K562 (cell line): ENCODE data around the gene DENND6B. TPM values are rescaled to one million over a fixed set of nuclear protein-coding genes. Genes with fewer than 3 reads are reported as not detected.

ENCODE experiments used
- ATAC-seq: fragments of 200-7000 bp; cut with Tn5 transposase; 3 replicates; pipeline ENCODE4 v1.9.1; 2020; ENCODE audit warnings: moderate library complexity
- BruUV-seq: library from RNA; stranded (reverse); fragments of 400-500 nt; replicated peaks from 2 replicates; lab custom pipeline; 2021; lab: Mats Ljungman, UMichigan
- CTCF ChIA-PET: fragments of 300-600 bp; formaldehyde crosslinking; extraction: SDS; loops from one replicate; lab custom pipeline; 2021; ENCODE audit warnings: low intra/inter-chr PET ratio; lab: Yijun Ruan, JAX
- POLR2A ChIA-PET: fragments of 300-600, 350-650 bp; sonication (Branson Sonifier 250); formaldehyde crosslinking; extraction: SDS; loops from one replicate; lab custom pipeline; 2021; ENCODE audit warnings: antibody characterized with exemption, inconsistent platforms; lab: Yijun Ruan, JAX
- DNase-seq, 4 experiments: peaks; one replicate each; pipeline versions ENCODE4 v3.0.0 to v3.0.0-alpha.2; 2011 to 2018; ENCODE audit warnings: low spot score in 3 of 4, mixed read lengths in 3 of 4; ENCODE audit errors: extremely low read depth in 1 of 4
- FAIRE-seq: peaks from 2 replicates; lab custom pipeline; 2011; peaks lifted over from hg19 to GRCh38; lab: Jason Lieb, UNC
- H2AFZ ChIP-seq: 2 replicates; pipeline ENCODE4 v1.6.0; 2011; ENCODE audit warnings: low read depth, low read length, control low read depth, inconsistent platforms
- H3K27ac ChIP-seq: fragments of 200-600 bp; 3 replicates; pipeline ENCODE4 v1.8.0; 2011; ENCODE audit warnings: low read depth, mild to moderate bottlenecking, control low read depth, inconsistent platforms, low read length, moderate library complexity, mixed read lengths; ENCODE audit errors: extremely low read depth
- H3K27me3 ChIP-seq, 2 experiments: fragments of 300-600 bp in 1 of 2; 2 replicates in 1 of 2; 3 replicates in 1 of 2; pipeline versions ENCODE4 v1.6.0 to v1.8.0; 2011; ENCODE audit warnings: inconsistent platforms in 2 of 2, low read length in 2 of 2, mild to moderate bottlenecking in 1 of 2, mixed read lengths in 1 of 2, moderate library complexity in 1 of 2; ENCODE audit not compliant: control insufficient read depth in 2 of 2, insufficient read depth in 2 of 2
- H3K36me3 ChIP-seq: fragments of 300-600 bp; 3 replicates; pipeline ENCODE4 v1.8.0; 2011; ENCODE audit warnings: mild to moderate bottlenecking, low read length, inconsistent platforms; ENCODE audit not compliant: control insufficient read depth, insufficient read depth
- H3K4me1 ChIP-seq, 2 experiments: fragments of 200-600 bp in 1 of 2; replicated peaks in 1 of 2; 2 replicates in 1 of 2; 3 replicates in 1 of 2; pipeline versions ENCODE4 v1.5.1 to v1.8.0; 2011; ENCODE audit warnings: inconsistent platforms in 2 of 2, low read length in 2 of 2, mild to moderate bottlenecking in 1 of 2, mixed read lengths in 1 of 2, moderate library complexity in 1 of 2; ENCODE audit not compliant: control insufficient read depth in 2 of 2, insufficient read depth in 2 of 2
- H3K4me2 ChIP-seq: 2 replicates; pipeline ENCODE4 v1.6.1; 2011; ENCODE audit warnings: low read length, control low read depth, inconsistent platforms, mixed read lengths; ENCODE audit not compliant: insufficient read depth
- H3K4me3 ChIP-seq: fragments of 200-600 bp; sonication (generic), shearing (Covaris generic); 2 replicates; pipeline ENCODE4 v1.5.1; 2016; ENCODE audit warnings: control low read depth, inconsistent platforms
- H3K79me2 ChIP-seq: fragments of 200-600 bp; 3 replicates; pipeline ENCODE4 v1.8.0; 2011; ENCODE audit warnings: low read length, inconsistent platforms; ENCODE audit not compliant: control insufficient read depth, insufficient read depth
- H3K9ac ChIP-seq, 2 experiments: 2 replicates each; pipeline versions ENCODE4 v1.6.0 to v1.6.1; 2011; ENCODE audit warnings: low read depth in 2 of 2, low read length in 2 of 2, control low read depth in 1 of 2, inconsistent platforms in 1 of 2, mild to moderate bottlenecking in 1 of 2, mixed read lengths in 1 of 2; ENCODE audit not compliant: insufficient read depth in 1 of 2
- H3K9me1 ChIP-seq: one replicate; pipeline ENCODE4 v1.6.0; 2011; ENCODE audit warnings: inconsistent platforms, mild to moderate bottlenecking, low read length, moderate library complexity; ENCODE audit not compliant: control insufficient read depth, insufficient read depth
- H3K9me3 ChIP-seq: replicated peaks from 2 replicates; pipeline ENCODE4 v1.5.1; 2011; ENCODE audit warnings: low read depth, low read length, inconsistent platforms; ENCODE audit not compliant: control insufficient read depth, insufficient read depth
- H4K20me1 ChIP-seq: replicated peaks from 2 replicates; pipeline ENCODE4 v1.6.1; 2011; ENCODE audit warnings: low read length, inconsistent platforms, mixed read lengths; ENCODE audit not compliant: control insufficient read depth, insufficient read depth
- DMBX1 ChIP-seq: fragments of 250-450 bp; sonication (Bioruptor Pico); IDR thresholded peaks from 2 replicates; pipeline ENCODE4 v1.8.0; 2022; ENCODE audit warnings: inconsistent platforms, mild to moderate bottlenecking, moderate library complexity, borderline replicate concordance
- ELF2 ChIP-seq: fragments of 250-450 bp; sonication (Bioruptor Pico); IDR thresholded peaks from 2 replicates; pipeline ENCODE4 v1.5.0; 2021; ENCODE audit warnings: mild to moderate bottlenecking
- ERF ChIP-seq: fragments of 450-650 bp; formaldehyde crosslinking; IDR thresholded peaks from 2 replicates; pipeline ENCODE4 v1.4.0; 2020; ENCODE audit warnings: mild to moderate bottlenecking, mixed read lengths
- HDGF ChIP-seq: fragments of 450-650 bp; IDR thresholded peaks from 2 replicates; pipeline ENCODE4 v1.6.1; 2016
- L3MBTL2 ChIP-seq: fragments of 450-650 bp; IDR thresholded peaks from 2 replicates; pipeline ENCODE4 v1.6.1; 2016; ENCODE audit warnings: mild to moderate bottlenecking, moderate library complexity
- NRF1 ChIP-seq, 2 experiments: fragments of 450-650 bp; IDR thresholded peaks in 1 of 2; conservative IDR thresholded peaks in 1 of 2; 2 replicates each; pipeline ENCODE4 v1.6.1; 2014; ENCODE audit warnings: mild to moderate bottlenecking in 2 of 2
- RB1 ChIP-seq: fragments of 450-650 bp; IDR thresholded peaks from 2 replicates; pipeline ENCODE4 v1.6.1; 2017; ENCODE audit warnings: low read depth, mild to moderate bottlenecking
- RBFOX2 ChIP-seq: fragments of 200-400 bp; formaldehyde crosslinking; IDR thresholded peaks from 2 replicates; pipeline ENCODE4 v1.6.1; 2017; ENCODE audit warnings: low read depth, mild to moderate bottlenecking, low read length, moderate library complexity
- RFX7 ChIP-seq: fragments of 250-450 bp; sonication (Bioruptor Pico); IDR thresholded peaks from 2 replicates; pipeline ENCODE4 v1.5.1; 2021; ENCODE audit warnings: mild to moderate bottlenecking
- SUPT5H ChIP-seq: fragments of 450-650 bp; IDR thresholded peaks from 2 replicates; pipeline ENCODE4 v1.6.1; 2016
- TFE3 ChIP-seq: fragments of 450-650 bp; formaldehyde crosslinking; IDR thresholded peaks from 2 replicates; pipeline ENCODE4 v1.4.0; 2020; ENCODE audit warnings: mild to moderate bottlenecking, mixed read lengths
- U2AF2 ChIP-seq: fragments of 200-400 bp; formaldehyde crosslinking; optimal IDR thresholded peaks from 2 replicates; pipeline ENCODE3; 2017; ENCODE audit warnings: low read depth, mild to moderate bottlenecking, low read length
- WGBS: fragments of 100-300 bp; shearing (Covaris generic); methylation state at CpG from one replicate; pipeline ENCODE4 v1.1.6; 2016; ENCODE audit warnings: low coverage, mixed read lengths; ENCODE audit not compliant: insufficient coverage; ENCODE audit errors: missing lambda C conversion rate; 5-methylcytosine and 5-hydroxymethylcytosine counted together
- in situ Hi-C: fragments of 300-500 bp; cut with MboI; formaldehyde crosslinking; loops from 4 replicates; pipeline ENCODE4 v1.15.0; 2018; ENCODE audit warnings: inconsistent platforms, mixed read lengths
- intact Hi-C: fragments of 100-400 bp; cut with micrococcal nuclease; formaldehyde crosslinking; loops from 2 replicates; pipeline ENCODE4 v1.14.2; 2022
- polyA plus RNA-seq, 8 experiments: library from polyadenylated mRNA; depleted of rRNA in 4 of 8; stranded (reverse) in 5 of 8; unstranded in 3 of 8; fragments of >200 nt; fragmentation: Nextera tagmentation in 2 of 8; fragmentation: Illumina TruSeq in 1 of 8; extraction: Ambion mirVana in 2 of 8; extraction: Trizol in 1 of 8; gene quantifications; 2 replicates each; pipeline versions ENCODE4 v1.2.1 to v1.2.3, GENCODE V29; 2011 to 2014; ENCODE audit warnings: inconsistent platforms in 1 of 8, missing spikeins in 1 of 8
- total RNA-seq, 7 experiments: library from RNA; depleted of rRNA in 6 of 7; stranded (reverse); fragments of >200 nt in 6 of 7; fragmentation: Illumina TruSeq in 2 of 7; extraction: Trizol in 2 of 7; gene quantifications; 2 replicates each; pipeline versions ENCODE4 v1.2.1 to v1.2.3, GENCODE V29; 2011 to 2021; ENCODE audit warnings: low replicate concordance in 1 of 7

Gene DENND6B
- total and polyA plus RNA-seq, 9 of the 15 experiments (the other 6 are each of a cell fraction or from before 2014, with no cell fraction given): 0.07 to 3.7 (median 1.5) TPM

DNA sequence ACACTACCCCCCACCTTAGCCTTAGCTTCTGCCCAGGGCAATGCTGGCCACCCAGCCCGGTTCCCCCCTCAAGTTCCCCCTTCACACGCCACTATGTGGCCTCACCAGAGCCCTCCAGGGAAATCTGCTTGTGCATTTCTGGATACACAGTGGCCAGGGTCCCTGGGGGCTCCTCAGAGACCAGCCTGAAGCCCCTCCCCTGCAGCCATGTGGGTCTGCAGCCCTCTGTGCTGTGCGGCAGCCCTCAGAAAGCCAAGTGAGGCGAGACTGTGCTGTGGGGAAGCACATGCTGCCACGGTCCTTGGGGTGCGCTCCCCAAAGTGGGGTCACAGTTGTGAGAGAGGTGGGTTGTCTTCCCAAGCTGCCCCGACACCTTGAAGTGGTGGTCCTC, 17.2 kb downstream of the DENND6B start:
- Histone ChIP-seq H3K4me1 (peaks cover 27 to 86% of the 10 kb centered on the region in 2 experiments), H3K9me1 (no peaks in the 10 kb centered on the region), H3K36me3 (no peaks in the 10 kb centered on the region), H4K20me1 (no peaks in the 10 kb centered on the region), H3K27ac (no peak overlapping the region), H3K4me2 (no peak overlapping the region)
- no TSS peak for BruUV-seq
- in situ Hi-C loops (no loop called here), intact Hi-C loops (no loop called here)
- POLR2A ChIA-PET: interaction anchor here (1.3 kb wide), 1 partner anchor 10 kb away, joined by 3 read pairs; no protein-coding TSS in a partner anchor
- ATAC-seq: no peak
- 91% methylated on average over 5 of the region's 7 CpGs for WGBS
- TF ChIP-seq RBFOX2 (0 out of 2 replicates have a peak, but pooled peaks have one; percentile 2), RB1 (no peak), RFX7 (CRISPR knock-in tag) (no peak), L3MBTL2 (no peak)
- TF ChIP-seq, all 486 proteins: peak for 1
- peaks cover 25% of the 10 kb centered on the region for H3K79me2 ChIP-seq
- FAIRE-seq (no peak), DNase-seq (no peak)
- H3K9me3 ChIP-seq: no peaks in the 10 kb centered on the region
- peak overlapping the region in 1 of 2 experiments; percentile 83; a peak in 2 of 4 replicates for H3K9ac ChIP-seq
- no peaks in the 10 kb centered on the region for H3K27me3 ChIP-seq
- no peak overlapping the region for H2AFZ ChIP-seq
- CTCF ChIA-PET: no interaction called here
- H3K4me3 ChIP-seq: no peak overlapping the region

DNA sequence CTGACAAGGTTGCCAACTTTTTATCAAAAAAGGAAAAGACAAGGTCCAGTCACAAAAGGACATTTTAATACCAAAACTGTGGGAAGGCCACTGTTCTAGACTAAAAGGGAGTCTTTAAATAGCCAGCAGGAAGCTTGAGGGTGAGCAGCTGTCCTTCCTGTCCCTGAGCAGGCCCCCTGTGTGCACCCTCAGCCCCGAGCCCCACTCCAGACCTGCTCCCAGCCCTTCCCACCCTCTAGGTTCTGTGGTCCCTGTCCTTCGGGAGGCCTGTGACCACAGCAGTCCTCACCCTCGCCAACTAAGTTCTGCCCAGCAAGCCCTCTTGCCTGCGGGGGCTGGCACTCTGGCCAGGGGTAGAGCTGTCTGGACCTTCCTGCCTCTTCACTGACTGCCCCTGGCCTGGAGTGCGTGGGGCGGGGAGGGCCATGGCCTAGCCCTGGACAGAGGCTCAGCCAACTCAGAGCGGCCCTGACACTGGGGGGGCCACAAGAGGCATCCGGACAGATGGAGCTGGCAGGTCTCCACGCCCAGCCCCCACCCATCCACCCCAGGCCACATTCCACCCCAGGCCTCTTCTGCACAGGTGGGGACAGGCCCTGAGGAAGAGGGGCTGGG, 17.7 kb downstream of the DENND6B start:
- TF ChIP-seq TFE3: no peak
- TF ChIP-seq ERF (CRISPR knock-in tag): no peak
- no peak for TF ChIP-seq U2AF2
- TF ChIP-seq HDGF: no peak
- 0 out of 2 replicates have a peak, but pooled peaks have one; percentile 1 for TF ChIP-seq SUPT5H
- 0 out of 2 replicates have a peak, but pooled peaks have one; percentile 7 for TF ChIP-seq RBFOX2
- TF ChIP-seq NRF1 (conservative IDR thresholded peaks at IDR 0.05 in 1 of 2, IDR thresholded peaks at IDR 0.05 in 1 of 2): no peak
- TF ChIP-seq DMBX1 (CRISPR knock-in tag): no peak
- TF ChIP-seq ELF2 (CRISPR knock-in tag): no peak
- Histone ChIP-seq H3K27ac (peak overlapping the region; percentile 57), H3K9ac (peak overlapping the region in 1 of 2 experiments; percentile 83; a peak in 2 of 4 replicates), H2AFZ (no peak overlapping the region), H3K27me3 (no peaks in the 10 kb centered on the region), H3K4me2 (peak overlapping the region; percentile 17), H3K36me3 (no peaks in the 10 kb centered on the region), H3K9me3 (no peaks in the 10 kb centered on the region), H3K4me3 (no peak overlapping the region), H3K4me1 (peaks cover 30 to 86% of the 10 kb centered on the region in 2 experiments), H3K79me2 (peaks cover 29% of the 10 kb centered on the region), H3K9me1 (no peaks in the 10 kb centered on the region), H4K20me1 (no peaks in the 10 kb centered on the region)
- DNase-seq (no peak), ATAC-seq (0 out of 3 replicates have a peak, but pooled peaks have one; percentile 6), FAIRE-seq (no peak)
- WGBS: 93% methylated on average over 2 of the region's 9 CpGs
- no TSS peak for BruUV-seq
- in situ Hi-C loops (no loop called here), intact Hi-C loops (no loop called here)
- ChIA-PET CTCF (no interaction called here), POLR2A (interaction anchor here (0.5 to 1.3 kb wide), 3 partner anchors 10 to 15 kb away, joined by 3 to 5 read pairs (median 4); no protein-coding TSS in a partner anchor)
